ENCODE data around the gene ABL2.
"Not testable (repeated sequence)": the region's sequence is repeated elsewhere in the genome, so short reads cannot be mapped to it uniquely, and the experiment has no call there.

Gene ABL2

DNA sequence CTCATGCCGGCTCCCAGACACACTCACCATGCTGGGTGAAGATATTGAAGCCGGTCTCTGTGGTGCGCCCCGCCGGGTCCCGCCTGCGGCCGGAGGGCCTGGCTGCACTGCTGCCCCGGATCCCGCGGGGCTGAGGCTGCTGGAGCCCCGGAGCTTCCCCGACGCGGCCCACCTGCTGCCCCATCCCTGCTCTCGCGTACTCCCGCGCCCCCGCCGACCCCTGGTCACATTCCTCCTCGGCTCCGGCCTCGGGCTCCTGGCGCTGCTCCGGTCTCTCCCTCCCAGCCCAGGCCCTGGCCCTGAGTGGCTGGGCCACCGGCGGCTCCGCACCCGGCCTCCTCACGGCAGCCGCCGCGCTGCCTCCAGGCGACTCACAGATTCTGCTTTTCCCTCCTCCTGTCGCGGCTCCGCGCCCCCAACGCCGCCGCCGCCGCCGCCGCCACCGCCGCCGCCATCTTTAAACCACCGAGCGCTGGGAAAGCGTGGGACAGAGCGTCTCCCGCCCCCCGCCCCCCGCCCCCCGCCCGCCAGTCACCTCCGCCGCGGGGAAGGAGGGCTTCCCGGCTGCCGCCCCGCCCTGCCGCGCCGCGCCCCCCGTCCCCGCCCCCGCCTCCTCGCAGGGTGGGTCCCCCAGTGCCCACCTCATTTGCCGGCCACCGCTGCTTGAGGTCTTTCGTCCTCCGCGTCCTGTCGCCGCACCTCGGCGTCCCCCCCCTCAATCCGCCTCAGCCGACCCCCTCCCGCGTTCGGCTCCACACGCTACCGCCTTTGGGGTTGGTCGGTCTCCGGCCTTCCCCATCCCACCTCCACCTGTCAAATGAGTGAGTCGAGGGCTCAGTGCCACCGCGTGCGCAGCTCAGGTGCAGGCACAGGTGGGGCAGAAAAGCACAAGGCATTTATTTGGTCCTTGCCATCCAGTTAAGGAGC, at the start of gene ABL2:
TSS of gene ABL2 (minus strand) at position 464 of the 927 bp plus-strand sequence. CDS start at position 184, 280 bp downstream.
- peak within 1 kb of the TSS; percentile 82 for H3K27ac Mint-ChIP-seq
- H3K4me3 Mint-ChIP-seq = peak within 1 kb of the TSS; percentile 88
- no peaks in the 10 kb centered on the region for H3K27me3 Mint-ChIP-seq
- no peaks in the 10 kb centered on the region for H3K36me3 Mint-ChIP-seq (ENCODE audit: low read depth)
- no peaks in the 10 kb centered on the region for H3K9me3 Mint-ChIP-seq
- H3K4me1 Mint-ChIP-seq (ENCODE audit: low read depth) = peaks cover 30% of the 10 kb centered on the region

DNA sequence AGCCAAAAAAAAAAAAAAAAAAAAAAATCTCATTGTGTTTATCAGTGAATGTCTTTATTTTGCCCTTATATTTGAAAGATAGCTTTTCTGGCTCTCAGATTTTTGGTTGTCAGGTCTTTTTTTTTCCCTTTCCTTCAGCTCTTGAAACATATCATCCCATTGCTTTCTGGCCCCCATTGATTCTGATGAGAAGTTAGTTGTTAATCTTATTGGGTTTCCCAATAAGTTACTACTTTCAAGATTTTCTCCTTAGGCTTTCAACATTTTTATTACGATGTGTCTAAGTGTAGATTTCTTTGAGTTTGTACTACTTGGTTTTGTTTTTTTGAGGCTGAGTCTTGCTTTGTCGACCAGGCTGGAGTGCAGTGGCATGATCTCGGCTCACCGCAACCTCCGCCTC, 49.4 kb upstream of the ABL2 start:
- Mint-ChIP-seq H3K4me3 (no peak overlapping the region), H3K27me3 (peaks cover 3% of the 10 kb centered on the region), H3K4me1 (ENCODE audit: low read depth) (no peaks in the 10 kb centered on the region), H3K36me3 (ENCODE audit: low read depth) (peaks cover 3% of the 10 kb centered on the region), H3K9me3 (peaks cover 5% of the 10 kb centered on the region), H3K27ac (no peak overlapping the region)

DNA sequence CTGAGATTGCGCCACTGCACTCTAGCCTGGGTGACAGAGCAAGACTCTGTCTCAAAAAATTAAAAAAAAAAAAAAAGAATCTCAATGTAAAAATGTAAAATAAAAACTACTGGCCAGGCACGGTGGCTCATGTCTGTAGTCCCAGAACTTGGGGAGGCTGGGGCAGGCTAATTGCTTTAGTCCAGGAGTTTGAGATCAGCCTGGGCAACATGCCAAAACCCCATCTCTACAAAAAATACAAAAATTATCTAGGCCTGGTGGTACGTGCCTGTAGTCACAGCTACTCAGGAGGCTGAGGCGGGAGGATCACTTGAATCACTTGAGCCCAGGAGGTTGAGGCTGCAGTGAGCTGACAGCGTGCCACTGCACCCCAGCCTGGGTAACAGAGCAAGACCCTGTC, 44.9 kb upstream of the ABL2 start:
- not testable (repeated sequence) for H3K4me3 Mint-ChIP-seq; H3K36me3 Mint-ChIP-seq (ENCODE audit: low read depth); H3K27me3 Mint-ChIP-seq; H3K4me1 Mint-ChIP-seq (ENCODE audit: low read depth); H3K9me3 Mint-ChIP-seq; H3K27ac Mint-ChIP-seq

DNA sequence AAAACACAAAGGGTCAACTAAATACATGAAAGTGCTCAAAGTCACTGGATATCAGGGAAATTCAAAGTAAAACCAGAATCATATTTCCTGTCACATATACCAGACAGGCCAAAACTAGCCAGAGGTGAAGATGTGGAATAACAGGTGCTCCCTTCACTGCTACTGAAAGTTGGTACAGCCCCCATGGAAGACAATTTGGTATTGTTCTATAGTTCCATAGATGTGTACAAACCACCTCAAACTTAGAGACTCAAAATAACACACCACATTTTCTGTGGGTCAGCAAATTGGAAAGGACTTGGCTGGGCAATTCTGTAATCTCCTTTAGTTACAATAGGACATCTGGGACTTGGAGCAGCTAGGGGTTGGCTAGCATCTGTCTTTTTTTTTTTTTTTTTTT, 39.6 kb upstream of the ABL2 start:
- no peaks in the 10 kb centered on the region for H3K36me3 Mint-ChIP-seq (ENCODE audit: low read depth)
- no peaks in the 10 kb centered on the region for H3K9me3 Mint-ChIP-seq
- H3K4me1 Mint-ChIP-seq (ENCODE audit: low read depth) = no peaks in the 10 kb centered on the region
- no peak overlapping the region for H3K4me3 Mint-ChIP-seq
- H3K27ac Mint-ChIP-seq = no peak overlapping the region
- H3K27me3 Mint-ChIP-seq = no peaks in the 10 kb centered on the region

DNA sequence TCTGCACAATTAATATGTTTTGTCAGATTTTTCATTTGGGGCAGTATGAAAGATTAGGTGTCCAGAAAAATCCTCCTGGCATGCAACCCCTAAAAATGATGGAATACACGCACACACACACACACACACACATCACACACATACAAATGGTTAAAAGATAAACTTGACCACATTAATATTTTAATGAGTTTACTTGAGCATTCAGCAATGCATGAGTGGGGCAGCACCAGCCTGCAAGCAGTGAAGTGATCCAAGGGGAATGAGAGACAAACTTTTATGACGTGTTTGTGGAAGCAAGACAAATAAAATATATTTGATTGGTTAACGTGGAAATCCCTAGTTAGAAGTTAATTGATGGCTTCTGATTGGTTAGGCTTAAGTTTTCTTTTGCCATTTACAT, 35.0 kb upstream of the ABL2 start:
- Mint-ChIP-seq H3K4me1 (ENCODE audit: low read depth) (no peaks in the 10 kb centered on the region), H3K27ac (no peak overlapping the region), H3K27me3 (no peaks in the 10 kb centered on the region), H3K4me3 (no peak overlapping the region), H3K36me3 (ENCODE audit: low read depth) (no peaks in the 10 kb centered on the region), H3K9me3 (no peaks in the 10 kb centered on the region)

DNA sequence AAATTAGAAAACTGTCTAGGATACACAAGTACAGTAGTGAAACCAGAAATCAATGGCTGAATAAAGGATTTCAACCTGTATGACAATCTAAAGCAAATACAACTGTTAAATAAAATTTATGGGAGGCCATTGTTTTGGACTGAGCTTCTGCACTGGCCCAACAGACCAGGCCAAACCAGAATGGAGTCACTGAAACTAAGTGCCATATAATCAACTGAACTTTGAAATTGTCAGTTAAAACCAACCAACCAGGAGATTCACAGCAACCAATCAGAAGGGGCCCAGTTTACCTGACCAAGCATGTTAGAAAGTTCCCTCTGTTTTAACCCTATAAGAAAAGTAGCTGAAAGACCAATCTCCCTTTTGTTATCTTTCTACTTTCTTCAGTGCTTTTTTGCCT, 33.6 kb upstream of the ABL2 start:
- no peaks in the 10 kb centered on the region for H3K27me3 Mint-ChIP-seq
- H3K36me3 Mint-ChIP-seq (ENCODE audit: low read depth) = no peaks in the 10 kb centered on the region
- H3K4me1 Mint-ChIP-seq (ENCODE audit: low read depth) = no peaks in the 10 kb centered on the region
- no peak overlapping the region for H3K4me3 Mint-ChIP-seq
- no peaks in the 10 kb centered on the region for H3K9me3 Mint-ChIP-seq
- no peak overlapping the region for H3K27ac Mint-ChIP-seq

DNA sequence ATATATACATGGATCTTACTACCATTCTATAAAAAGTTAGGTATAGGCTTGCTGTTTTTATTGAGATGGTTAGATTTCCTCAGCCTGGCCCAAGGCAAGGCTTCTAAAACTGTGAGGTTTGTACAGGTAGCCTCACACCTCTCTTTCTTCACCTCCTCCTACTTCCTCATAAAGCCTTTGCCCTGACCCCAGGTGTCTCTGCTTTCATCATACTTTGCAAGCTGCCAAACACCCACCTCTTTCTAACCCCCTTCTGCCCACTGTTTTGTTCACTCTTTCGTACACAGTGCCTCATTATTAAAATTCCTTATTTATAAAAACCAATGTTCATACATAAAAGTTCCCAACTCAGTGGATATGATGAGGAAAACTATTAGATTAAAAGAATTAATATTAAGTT, 32.7 kb upstream of the ABL2 start:
- H3K27ac Mint-ChIP-seq = no peak overlapping the region
- no peaks in the 10 kb centered on the region for H3K27me3 Mint-ChIP-seq
- no peaks in the 10 kb centered on the region for H3K4me1 Mint-ChIP-seq (ENCODE audit: low read depth)
- H3K36me3 Mint-ChIP-seq (ENCODE audit: low read depth) = no peaks in the 10 kb centered on the region
- no peaks in the 10 kb centered on the region for H3K9me3 Mint-ChIP-seq
- no peak overlapping the region for H3K4me3 Mint-ChIP-seq

DNA sequence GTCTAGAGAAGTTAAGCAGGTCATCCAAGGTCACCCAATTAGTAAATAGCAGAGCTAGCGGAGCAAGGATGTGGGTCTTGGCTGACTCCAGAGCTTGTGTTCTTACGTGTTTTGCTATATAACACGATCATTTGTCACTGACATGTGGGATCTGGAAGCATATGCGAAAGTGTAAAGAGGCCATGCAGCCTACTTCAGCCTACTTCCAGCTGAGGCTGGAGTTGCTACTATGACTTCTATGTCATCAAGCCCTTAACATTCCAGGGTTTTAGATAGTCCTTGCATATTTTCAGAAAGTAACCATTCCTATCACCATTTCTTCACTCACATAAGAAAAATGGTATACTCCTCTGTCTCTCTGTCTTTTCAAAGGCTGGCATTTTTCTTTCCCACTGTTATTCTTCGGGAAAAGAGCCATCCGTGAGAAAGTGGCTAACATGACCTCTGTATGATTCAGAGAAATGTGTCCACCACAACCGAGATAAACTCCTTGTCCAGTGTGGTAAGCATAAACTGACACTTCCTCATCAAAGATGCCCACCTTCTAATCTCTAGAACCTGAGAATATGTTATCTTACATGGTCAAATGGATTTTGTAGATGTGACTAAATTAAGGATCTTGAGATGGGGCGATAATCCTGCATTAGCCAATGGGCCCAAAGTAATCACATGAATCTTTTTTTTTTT, 24.0 kb upstream of the ABL2 start:
- Mint-ChIP-seq H3K36me3 (ENCODE audit: low read depth) (no peaks in the 10 kb centered on the region), H3K27me3 (no peaks in the 10 kb centered on the region), H3K4me3 (no peak overlapping the region), H3K4me1 (ENCODE audit: low read depth) (no peaks in the 10 kb centered on the region), H3K27ac (no peak overlapping the region), H3K9me3 (no peaks in the 10 kb centered on the region)

DNA sequence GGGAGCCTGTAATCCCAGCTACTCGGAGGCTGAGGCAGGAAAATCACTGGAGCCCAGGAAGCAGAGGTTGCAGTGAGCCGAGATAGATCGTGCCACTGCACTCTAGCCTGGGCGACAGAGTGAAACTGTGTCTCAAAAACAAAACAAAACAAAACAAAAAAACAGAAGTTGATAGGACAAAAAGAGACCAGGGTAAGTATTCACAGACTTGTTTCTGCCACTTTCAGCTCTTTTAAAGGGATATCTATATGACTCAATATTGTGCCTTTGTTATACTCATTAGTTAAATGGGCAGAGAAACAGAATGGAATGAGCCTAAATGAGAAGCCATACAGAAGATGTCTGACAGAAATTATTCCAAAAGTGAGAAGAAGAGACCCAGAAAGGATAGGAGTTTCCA, 23.1 kb upstream of the ABL2 start:
- no peak overlapping the region for H3K4me3 Mint-ChIP-seq
- no peak overlapping the region for H3K27ac Mint-ChIP-seq
- H3K4me1 Mint-ChIP-seq (ENCODE audit: low read depth) = no peaks in the 10 kb centered on the region
- H3K36me3 Mint-ChIP-seq (ENCODE audit: low read depth) = no peaks in the 10 kb centered on the region
- no peaks in the 10 kb centered on the region for H3K27me3 Mint-ChIP-seq
- no peaks in the 10 kb centered on the region for H3K9me3 Mint-ChIP-seq

DNA sequence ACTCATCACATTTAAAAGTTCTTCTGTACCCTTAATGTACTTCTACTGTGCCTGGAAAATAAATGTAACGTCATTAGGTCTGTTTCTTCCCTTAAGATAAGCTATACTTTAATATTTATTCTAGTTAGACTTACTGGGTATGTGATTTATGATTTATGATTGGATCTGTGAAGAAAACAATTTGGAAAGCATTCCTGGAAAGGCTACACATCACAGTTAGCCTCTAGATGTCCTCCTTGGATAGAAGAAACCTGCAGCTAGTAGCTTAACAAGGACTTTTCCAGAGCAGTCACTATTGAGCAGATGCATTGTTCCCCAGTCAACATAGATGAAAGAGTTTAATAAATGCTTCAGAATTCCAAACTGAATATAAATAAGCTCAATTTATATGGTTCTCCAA, 22.2 kb upstream of the ABL2 start:
- no peak overlapping the region for H3K4me3 Mint-ChIP-seq
- no peaks in the 10 kb centered on the region for H3K4me1 Mint-ChIP-seq (ENCODE audit: low read depth)
- H3K27ac Mint-ChIP-seq = no peak overlapping the region
- no peaks in the 10 kb centered on the region for H3K9me3 Mint-ChIP-seq
- no peaks in the 10 kb centered on the region for H3K27me3 Mint-ChIP-seq
- no peaks in the 10 kb centered on the region for H3K36me3 Mint-ChIP-seq (ENCODE audit: low read depth)

DNA sequence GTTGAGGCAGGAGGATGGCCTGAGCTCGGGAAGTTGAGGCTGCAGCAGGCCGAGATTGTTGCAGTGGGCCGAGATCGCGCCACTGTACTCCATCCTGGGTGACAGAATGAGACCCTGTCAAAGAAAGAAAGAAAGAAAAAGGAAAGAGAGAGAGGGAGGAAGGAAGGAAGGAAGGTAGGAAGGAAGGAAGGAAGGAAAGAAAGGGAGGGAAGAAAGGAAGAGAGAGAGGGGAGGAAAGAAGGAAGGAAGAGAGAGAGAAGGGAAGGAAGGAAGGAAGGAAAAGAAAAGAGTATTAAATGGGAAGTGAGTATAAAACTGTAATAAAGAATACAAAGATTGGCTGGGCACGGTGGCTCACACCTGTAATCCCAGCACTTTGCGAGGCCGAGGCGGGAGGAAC, 18.4 kb upstream of the ABL2 start:
- H3K4me1 Mint-ChIP-seq (ENCODE audit: low read depth) = no peaks in the 10 kb centered on the region
- no peak overlapping the region for H3K4me3 Mint-ChIP-seq
- no peaks in the 10 kb centered on the region for H3K27me3 Mint-ChIP-seq
- no peak overlapping the region for H3K27ac Mint-ChIP-seq
- no peaks in the 10 kb centered on the region for H3K36me3 Mint-ChIP-seq (ENCODE audit: low read depth)
- H3K9me3 Mint-ChIP-seq = no peaks in the 10 kb centered on the region

DNA sequence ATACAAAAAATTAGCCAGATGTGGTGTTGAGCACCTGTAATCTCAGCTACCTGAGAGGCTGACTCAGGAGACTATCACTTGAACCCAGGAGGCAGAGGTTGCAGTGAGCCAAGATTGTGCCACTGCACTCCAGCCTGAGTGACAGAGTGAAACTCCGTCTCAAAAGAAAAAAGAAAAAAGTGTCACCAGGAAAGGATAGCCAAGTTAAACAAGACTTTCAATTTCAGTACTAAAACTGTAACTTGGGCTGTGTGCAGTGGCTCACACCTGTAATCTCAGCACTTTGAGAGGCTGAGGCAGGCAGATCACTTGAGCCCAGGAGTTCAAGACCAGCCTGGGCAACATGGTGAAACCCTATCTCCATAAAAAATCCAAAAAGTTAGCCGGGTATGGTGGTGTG, 15.9 kb upstream of the ABL2 start:
- H3K27me3 Mint-ChIP-seq; H3K4me3 Mint-ChIP-seq; H3K36me3 Mint-ChIP-seq (ENCODE audit: low read depth); H3K9me3 Mint-ChIP-seq; H3K27ac Mint-ChIP-seq; H3K4me1 Mint-ChIP-seq (ENCODE audit: low read depth): not testable (repeated sequence)

DNA sequence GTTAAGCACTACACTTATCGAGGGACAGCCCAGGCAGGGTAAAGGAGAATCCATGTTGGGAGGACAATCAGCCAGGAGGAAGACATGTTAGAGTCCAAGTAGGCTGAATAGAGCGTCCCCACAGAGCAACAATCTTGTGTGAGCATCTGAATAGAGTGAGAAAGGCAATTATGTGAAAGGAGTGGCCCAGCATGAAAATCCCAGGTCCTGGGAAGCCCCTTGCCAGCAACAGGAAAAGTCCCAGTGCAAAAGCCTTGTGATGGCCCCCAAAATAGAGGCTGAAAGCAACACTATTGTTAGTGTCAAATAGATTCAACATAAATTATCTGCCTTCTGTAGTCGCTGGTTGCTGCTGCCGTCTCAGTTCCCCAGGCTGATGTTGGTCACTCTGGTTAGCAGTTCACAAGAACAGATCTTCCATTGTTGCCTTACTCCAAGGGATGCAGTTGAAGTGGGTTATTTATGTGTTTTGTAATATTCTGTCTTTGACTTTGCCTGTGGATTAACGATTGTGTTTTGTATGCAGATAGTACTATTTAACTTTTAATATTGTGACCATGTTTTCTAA, 12.1 kb upstream of the ABL2 start:
- H3K4me1 Mint-ChIP-seq (ENCODE audit: low read depth) = no peaks in the 10 kb centered on the region
- H3K27me3 Mint-ChIP-seq = no peaks in the 10 kb centered on the region
- H3K9me3 Mint-ChIP-seq = no peaks in the 10 kb centered on the region
- no peaks in the 10 kb centered on the region for H3K36me3 Mint-ChIP-seq (ENCODE audit: low read depth)
- no peak overlapping the region for H3K27ac Mint-ChIP-seq
- no peak overlapping the region for H3K4me3 Mint-ChIP-seq

DNA sequence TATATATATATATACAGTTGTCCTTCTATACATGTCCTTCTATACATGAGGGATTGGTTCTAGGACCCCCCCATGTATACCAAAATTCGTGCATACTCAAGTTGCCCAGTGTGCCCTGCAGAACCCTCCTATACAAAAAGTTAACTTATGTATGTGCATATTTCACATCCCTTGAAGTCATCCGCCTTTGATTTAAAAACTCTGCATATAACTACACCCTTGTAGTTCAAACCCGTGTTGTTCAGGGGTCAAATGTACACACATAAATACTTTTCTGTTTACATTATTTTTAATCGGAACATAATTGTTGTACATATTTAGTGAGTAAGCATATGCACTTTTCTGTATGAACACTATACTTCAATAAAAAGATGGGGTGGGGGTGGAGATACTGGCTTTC, 7.7 kb upstream of the ABL2 start:
- Mint-ChIP-seq H3K36me3 (ENCODE audit: low read depth) (no peaks in the 10 kb centered on the region), H3K4me3 (no peak overlapping the region)

DNA sequence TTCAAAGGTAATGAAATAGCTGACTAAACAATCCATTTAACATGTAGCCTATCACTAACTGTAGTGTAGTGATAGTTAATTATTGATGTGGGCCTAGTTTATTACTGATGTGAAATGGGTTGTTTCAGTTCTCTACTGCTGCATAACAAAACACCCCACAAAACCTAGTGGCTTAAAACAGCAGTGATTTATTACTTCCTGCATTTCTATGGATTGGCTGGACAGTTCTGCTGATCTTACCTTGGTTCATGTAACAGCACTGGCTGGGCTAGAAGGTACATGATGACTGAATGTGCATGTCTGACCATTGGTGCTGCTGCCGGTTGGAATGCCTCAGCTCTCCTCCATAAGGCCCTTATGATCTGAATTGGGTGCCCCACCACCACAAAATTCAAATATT, 5.4 kb upstream of the ABL2 start:
- no peaks in the 10 kb centered on the region for H3K36me3 Mint-ChIP-seq (ENCODE audit: low read depth)
- no peaks in the 10 kb centered on the region for H3K9me3 Mint-ChIP-seq
- peaks cover 7% of the 10 kb centered on the region for H3K4me1 Mint-ChIP-seq (ENCODE audit: low read depth)
- H3K27me3 Mint-ChIP-seq = no peaks in the 10 kb centered on the region
- no peak overlapping the region for H3K27ac Mint-ChIP-seq
- H3K4me3 Mint-ChIP-seq = no peak overlapping the region

More for the DNA sequence above, 7.7 kb upstream of the ABL2 start:
- Mint-ChIP-seq H3K27ac (no peak overlapping the region), H3K9me3 (no peaks in the 10 kb centered on the region), H3K27me3 (no peaks in the 10 kb centered on the region), H3K4me1 (ENCODE audit: low read depth) (no peaks in the 10 kb centered on the region)

All from stimulated activated naive CD8-positive, alpha-beta T cell treated with anti-CD3 and anti-CD28 coated beads, Interleukin-15, Interleukin-2, amounts not matched to agents 100 ng/mL and 50 ng/mL, for 24 hours (primary cell).